Measurements from ENCODE around the gene IL6.
"Not testable (repeated sequence)": the region's sequence is repeated elsewhere in the genome, so short reads cannot be mapped to it uniquely, and the experiment has no call there.

IL6 gene

DNA sequence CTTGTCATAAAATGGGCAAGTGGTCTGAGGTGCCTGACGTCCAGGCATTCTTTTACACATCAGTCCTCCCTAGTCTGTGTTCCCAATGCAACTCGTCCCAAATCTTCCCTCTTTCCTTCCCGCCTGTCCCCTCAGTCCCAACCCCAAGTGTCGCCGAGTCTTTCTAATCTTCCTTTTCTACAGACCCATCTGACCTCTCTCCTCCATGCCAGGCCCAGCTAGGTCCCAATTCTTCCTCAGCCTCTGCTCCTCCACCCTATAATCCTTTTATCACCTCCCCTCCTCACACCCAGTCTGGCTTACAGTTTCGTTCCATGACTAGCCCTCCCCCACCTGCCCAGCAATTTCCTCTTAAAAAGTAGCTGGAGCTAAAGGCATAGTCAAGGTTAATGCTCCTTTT lies 22.3 kb upstream of the IL6 start:
- DNase-seq = not testable (repeated sequence)

DNA sequence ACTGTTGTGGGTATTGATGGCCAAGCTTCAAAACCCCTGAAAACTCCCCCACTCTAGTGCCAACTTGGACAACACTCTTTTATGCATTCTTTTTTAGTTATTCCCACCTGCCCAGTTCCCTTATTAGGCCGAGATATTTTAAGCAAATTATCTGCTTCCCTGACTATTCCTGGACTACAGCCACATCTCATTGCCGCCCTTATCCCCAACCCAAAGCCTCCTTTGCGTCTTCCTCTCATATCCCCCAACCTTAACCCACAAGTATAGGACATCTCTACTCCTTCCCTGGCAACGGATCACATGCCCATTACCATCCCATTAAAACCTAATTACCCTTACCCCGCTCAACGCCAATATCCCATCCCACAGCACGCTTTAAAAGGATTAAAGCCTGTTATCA lies 21.1 kb upstream of the IL6 start:
- not testable (repeated sequence) for DNase-seq

DNA sequence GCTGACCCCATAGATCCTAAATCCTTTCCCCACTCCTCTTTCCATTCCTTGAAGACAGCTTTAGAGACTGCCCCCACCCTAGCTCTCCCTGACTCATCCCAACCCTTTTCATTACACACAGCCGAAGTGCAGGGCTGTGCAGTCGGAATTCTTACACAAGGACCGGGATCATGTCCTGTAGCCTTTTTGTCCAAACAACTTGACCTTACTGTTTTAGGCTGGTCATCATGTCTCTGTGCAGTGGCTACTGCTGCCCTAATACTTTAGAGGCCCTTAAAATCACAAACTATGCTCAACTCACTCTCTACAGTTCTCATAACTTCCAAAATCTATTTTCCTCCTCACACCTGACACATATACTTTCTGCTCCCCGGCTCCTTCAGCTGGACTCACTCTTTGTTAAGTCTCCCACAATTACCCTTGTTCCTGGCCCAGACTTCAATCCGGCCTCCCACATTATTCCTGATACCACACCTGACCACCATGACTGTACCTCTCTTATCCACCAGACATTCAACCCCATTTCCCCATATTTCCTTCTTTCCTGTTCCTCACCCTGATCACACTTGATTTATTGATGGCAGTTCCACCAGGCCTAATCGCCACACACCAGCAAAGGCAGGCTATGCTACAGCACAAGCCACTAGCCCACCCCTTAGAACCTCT lies 19.8 kb upstream of the IL6 start:
- DNase-seq = not testable (repeated sequence)

DNA sequence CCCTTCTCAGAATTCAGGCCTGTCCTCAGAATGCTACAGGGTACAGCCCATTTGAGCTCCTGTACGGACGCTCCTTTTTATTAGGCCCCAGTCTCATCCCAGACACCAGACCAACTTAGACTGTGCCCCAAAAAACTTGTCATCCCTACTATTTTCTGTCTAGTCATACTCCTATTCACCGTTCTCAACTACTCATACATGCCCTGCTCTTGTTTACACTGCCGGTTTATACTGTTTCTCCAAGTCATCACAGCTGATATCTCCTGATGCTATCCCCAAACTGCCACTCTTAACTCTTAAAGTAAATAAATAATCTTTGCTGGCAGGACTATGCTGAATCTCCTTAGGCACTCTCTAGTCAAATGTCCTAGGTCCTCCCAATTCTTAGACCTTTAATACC lies 18.8 kb upstream of the IL6 start:
- DNase-seq = not testable (repeated sequence)

DNA sequence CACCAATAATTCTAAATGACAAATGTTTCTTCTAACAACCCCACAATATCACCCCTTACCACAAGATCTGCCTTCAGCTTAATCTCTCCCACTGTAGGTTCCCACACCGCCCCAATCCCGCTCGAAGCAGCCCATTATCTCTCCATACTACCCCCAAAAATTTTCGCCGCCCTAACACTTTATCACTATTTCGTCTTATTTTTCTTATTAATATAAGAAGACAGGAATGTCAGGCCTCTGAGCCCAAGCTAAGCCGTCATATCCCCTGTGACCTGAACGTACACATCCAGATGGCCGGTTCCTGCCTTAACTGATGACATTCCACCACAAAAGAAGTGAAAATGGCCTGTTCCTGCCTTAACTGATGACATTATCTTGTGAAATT lies 18.3 kb upstream of the IL6 start:
- DNase-seq = not testable (repeated sequence)

DNA sequence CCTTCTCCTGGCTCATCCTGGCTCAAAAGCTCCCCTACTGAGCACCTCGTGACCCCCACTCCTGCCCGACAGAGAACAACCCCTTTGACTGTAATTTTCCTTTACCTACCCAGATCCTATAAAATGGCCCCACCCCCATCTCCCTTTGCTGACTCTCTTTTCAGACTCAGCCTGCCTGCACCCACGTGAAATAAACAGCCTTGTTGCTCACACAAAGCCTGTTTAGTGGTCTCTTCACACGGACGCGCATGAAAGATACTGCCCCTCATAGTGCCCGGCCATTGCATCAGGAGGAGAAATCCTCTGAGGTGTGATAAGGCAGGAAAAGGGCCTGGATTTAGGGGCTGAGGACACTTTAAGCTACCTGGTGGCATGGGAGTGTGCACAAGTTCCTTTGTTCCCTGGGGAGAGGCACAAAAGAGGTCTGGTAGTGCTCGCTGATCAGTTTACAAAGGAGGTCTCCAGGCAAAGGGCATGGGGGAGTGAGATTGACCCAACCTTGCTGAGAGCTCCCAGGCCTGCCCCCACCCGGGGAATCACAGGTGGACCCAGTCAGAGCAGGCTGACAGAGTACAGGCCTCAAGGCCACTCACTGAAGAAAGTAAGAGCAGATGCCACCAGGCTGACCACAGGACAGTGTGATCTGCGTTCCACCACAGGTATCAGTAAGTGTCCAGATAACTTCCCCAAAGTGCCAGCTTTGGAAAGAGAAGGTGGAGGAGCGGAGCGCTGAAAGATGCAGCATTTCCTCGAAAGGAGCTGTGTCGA lies 17.8 kb upstream of the IL6 start:
- DNase-seq = not testable (repeated sequence)

DNA sequence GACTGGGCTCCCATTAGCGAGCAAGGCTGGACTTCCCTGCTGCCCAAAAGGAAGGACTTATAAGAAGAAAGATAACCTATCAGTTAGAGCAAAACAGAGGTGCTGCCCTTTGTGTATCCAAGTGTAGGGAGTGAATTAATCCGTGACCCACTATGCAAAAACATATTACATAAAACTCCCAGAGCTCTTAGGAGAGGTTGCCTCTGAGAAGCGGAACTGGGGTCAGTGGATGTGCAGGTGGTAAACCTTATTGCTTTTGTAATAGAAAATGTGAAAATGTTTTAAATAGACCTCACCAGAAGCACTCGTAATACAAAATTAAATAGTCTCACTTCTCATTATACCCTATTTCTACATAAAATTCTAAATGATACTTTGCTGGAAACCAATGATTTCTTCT lies 17.1 kb upstream of the IL6 start:
- DNase-seq = no peak

DNA sequence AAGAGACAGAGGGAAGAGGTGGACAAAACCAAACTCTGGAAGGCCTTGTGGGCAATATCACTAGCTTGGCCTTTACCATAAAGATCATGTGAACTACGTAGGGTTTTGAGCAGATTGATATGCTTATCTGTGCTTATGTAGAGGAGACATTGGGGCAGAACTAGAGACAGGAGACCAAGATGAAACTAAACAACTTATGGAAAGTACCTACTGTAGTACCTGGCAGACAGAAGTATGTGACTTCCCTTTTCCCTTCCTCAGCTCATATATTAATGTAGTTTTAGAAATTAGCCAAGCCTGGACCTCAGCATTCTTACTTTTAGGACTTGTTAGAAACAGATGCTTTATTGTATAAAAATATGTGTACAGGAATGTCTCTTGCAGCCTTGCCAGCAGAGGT lies 14.0 kb upstream of the IL6 start:
- DNase-seq = no peak

DNA sequence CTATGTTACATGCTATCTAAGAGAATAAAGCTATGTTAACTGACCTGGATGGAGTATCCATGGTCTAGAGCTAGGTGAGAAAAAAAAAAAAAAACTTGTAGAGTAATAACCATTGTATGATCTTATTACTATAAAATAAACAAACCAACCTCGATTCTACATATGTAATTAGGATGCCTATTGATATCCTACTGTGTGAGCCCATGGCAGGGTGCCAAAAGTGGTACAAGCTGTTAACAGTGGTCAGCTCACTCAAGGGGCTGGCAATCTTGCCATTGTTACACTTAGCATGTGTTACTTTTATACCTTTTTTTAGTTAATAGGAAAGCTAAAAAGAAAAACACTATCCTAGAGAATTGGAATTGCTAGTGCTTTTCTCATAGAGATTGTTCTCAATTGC lies 13.5 kb upstream of the IL6 start:
- DNase-seq = no peak

DNA sequence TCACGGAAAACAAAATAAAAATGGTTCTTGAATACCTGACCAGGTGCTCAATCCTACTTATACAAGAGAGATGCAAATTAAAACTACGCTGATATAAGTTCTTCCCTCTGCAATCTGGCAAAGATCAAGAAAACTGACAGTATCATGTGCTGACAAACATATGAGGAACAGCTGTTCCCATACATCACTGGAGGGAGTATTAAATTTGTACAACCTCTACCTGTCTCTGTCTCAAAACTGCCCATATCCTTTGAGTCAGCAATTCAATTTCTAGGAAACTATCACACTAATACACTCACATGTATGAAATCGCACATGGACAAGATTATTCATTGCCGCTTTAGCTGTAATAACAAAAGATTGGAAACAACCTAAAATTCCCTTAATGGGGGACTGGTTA lies 11.0 kb upstream of the IL6 start:
- DNase-seq = no peak

DNA sequence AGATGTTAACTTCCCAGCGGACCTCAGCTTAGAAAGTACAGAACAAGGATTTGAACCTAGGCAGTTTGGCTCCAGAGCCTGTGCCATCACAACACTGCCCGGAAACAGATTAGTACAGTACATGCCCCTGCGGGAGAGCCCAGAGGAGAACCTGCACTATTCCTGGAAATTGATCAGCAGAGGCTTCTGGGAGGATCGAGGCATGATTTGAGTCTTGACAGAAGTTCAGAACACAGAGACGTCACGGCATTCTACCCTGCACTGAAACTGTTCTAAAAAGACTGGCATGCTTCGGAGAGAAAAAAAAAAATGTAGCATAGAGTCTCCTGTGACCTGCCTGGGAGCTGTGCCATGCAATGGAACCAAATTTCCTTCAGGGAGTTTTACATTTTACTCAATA lies 9.2 kb upstream of the IL6 start:
- no peak for DNase-seq

DNA sequence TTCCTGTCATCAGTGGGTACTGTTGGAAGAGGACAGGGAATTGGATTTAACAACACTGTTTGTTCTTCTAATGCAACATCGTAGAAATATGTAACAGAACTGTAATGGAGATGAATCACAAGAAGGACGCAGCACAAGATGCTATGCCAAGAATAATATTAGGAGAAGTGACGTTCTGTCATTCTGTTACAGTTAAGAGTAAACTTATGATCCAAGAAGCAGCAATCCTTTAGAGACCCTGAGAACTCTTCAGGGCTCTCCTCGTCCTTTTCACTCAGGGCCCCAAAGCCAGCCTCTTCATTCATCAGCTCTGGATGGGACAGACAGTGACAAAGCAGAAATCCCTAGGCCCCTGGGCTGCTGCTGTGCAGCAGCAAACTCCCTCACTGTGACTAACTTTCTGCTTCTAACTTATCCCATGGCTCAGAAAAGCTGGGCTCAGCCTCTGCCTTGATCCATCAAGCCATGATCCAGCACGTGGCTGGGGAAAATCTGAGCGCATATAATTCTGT lies 8.7 kb upstream of the IL6 start:
- DNase-seq = no peak

DNA sequence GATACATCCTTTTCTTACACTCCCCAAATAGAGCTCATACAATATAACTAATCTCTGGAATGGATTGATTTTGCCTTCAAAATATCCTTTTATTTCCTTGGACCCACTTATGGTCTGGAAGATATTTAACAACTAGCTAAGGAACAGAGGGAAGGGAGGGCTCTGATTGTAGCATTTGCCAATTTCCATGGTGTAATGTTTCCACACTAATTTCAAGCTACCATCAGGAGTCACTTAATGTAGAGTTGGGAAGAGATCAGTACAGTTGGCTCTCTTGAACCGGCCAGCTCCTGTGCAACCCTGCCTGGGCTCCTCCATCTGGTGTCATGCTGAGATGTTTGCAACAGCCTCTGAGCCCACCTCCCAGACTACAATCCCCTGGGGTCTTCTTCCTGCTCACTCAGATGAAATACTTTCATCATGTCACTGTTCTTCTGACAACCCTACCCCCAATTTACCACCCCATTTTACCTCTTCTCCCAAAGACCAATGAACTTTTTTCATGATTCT lies 8.0 kb upstream of the IL6 start:
- no peak for DNase-seq

DNA sequence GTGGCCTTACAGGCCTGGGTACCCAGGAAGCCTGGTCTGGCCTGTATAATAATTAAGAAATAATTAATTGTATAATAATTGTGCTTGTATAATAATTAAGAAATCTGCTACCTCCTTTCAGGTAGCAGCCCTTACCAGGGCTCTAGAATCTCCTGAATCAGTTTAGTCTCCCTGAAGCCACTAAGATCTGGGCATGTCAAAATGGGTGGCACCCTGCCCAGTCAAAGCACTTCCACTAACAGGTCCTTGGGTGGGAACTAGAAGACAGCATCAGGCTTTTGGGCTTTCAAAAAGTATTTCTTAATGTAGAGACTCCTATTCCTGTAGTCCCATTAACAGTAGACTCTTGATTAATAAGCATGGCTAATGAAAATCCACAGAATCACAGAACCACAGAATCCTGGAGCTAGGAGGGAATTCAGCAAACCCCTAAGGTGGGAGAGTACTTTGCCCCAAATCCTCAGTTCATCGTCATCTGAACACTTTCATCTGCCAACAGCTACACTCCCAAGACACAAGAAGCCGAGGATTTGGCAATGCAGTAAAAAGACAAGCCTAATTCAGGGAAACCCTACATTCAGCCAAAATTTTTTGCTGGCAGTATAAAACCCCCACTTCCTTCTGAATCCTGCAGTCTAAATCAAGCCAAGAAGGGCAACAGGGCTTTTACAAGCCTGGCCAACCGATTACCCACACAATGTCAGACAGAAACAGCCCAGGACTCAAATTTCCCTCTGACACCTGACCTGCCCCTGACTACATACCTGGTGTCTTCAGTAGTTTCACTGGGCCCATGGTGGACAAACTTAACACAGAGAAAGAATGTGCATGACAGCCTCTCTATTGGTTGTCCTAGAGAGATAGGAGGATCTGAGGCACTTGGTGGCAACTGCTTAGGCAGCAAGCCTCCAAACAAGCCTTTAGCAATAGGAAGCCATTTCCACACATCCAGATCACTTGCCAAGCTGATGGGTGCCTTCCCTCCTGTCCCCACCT lies 5.9 kb upstream of the IL6 start:
- no peak for DNase-seq

DNA sequence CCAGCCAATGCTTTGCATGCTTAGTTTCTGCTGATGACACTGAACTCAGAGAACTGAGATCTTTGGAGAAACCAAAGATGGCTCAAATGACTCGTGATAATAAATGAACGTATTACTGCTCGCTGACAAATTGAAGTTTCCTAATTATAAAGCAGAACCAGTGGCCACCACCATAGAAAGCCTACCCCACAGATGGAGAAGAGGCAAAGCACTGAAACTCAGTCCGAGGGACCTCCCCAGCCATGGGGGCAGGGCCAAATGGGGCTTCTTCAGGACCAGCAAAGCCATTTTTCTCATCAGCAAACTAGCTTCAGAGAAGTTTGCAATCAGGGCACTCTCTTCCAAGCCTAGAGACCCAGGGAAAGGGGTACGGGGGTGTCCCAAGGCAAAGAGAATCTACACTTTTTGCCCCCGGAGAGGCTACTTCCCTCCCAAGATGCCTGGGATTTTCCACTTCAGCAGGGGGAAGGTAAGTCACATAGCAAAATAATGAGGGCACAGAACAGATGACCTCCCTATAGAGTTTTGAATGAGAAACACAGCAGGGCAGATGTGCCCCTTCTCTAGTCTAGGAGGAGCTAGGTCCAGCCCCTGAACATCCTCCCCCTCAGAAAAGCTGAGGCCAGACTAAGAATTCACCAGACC lies 4.3 kb upstream of the IL6 start:
- DNase-seq = no peak

DNA sequence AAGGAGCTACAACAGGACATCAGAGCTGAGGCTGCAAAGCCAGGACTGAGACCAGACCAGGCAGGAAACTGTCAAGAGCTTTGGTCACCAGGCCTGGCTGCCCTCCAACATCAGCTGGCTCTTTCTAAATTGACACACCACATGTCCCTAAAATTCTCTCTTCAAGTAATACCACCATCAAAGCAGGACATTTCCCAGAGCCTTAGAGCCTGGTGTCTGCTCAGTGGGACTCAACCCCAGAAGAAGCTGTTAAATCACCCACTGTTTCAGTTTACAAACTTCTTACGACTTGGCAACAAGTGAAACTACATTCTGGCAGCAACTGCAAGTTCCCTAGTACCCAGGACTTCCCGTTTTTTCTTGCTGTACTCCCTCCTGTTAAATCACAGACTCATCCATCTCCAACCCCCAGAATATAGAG lies 3.8 kb upstream of the IL6 start:
- DNase-seq = no peak

DNA sequence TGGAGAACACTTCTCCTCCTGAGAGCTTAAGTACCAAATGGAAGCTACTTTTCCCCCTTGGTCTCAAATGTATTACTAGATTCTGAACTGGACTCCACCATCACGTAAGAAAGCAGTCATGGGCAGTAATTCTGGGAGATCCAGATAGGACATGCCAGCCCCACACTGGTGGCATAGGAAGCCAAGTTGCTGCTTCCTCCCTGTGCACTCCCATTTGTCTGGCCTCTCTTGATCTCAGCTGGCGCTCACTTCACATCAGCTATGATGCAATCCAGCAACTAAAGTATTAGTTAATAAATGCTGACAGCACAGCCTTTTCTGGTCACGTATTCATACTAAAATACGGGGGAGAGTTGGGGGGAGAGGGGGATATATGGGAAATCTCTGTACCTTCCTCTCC lies 3.4 kb upstream of the IL6 start:
- DNase-seq = no peak

DNA sequence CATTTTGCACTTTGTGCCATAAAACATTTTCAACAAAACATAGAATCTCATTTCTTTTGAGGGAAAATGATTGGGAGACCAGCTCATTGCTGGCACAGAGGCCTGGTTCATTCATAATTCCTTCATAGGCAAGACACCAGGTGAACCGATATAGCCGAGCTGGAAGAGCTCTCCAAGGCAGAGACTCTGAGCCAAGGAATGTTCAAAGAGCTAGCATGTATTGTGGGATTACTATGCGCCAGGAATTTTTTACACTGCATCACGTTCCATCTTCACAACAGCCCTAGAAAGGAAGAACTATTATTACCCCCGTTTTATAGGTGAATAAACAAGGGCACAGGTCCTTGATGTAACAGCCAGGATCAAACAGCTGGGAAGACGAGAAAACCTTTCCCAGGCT lies 2.1 kb upstream of the IL6 start:
- no peak for DNase-seq

DNA sequence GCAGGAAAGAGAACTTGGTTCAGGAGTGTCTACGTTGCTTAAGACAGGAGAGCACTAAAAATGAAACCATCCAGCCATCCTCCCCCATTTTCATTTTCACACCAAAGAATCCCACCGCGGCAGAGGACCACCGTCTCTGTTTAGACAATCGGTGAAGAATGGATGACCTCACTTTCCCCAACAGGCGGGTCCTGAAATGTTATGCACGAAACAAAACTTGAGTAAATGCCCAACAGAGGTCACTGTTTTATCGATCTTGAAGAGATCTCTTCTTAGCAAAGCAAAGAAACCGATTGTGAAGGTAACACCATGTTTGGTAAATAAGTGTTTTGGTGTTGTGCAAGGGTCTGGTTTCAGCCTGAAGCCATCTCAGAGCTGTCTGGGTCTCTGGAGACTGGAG lies 1.4 kb upstream of the IL6 start:
- no peak for DNase-seq

DNA sequence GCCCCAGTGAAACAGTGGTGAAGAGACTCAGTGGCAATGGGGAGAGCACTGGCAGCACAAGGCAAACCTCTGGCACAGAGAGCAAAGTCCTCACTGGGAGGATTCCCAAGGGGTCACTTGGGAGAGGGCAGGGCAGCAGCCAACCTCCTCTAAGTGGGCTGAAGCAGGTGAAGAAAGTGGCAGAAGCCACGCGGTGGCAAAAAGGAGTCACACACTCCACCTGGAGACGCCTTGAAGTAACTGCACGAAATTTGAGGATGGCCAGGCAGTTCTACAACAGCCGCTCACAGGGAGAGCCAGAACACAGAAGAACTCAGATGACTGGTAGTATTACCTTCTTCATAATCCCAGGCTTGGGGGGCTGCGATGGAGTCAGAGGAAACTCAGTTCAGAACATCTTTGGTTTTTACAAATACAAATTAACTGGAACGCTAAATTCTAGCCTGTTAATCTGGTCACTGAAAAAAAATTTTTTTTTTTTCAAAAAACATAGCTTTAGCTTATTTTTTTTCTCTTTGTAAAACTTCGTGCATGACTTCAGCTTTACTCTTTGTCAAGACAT lies 574 bp upstream of the IL6 start:
- DNase-seq = peak; percentile 41

DNA sequence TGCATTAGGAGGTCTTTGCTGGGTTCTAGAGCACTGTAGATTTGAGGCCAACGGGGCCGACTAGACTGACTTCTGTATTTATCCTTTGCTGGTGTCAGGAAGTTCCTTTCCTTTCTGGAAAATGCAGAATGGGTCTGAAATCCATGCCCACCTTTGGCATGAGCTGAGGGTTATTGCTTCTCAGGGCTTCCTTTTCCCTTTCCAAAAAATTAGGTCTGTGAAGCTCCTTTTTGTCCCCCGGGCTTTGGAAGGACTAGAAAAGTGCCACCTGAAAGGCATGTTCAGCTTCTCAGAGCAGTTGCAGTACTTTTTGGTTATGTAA lies 675 bp downstream of the IL6 start:
- no peak for DNase-seq

DNA sequence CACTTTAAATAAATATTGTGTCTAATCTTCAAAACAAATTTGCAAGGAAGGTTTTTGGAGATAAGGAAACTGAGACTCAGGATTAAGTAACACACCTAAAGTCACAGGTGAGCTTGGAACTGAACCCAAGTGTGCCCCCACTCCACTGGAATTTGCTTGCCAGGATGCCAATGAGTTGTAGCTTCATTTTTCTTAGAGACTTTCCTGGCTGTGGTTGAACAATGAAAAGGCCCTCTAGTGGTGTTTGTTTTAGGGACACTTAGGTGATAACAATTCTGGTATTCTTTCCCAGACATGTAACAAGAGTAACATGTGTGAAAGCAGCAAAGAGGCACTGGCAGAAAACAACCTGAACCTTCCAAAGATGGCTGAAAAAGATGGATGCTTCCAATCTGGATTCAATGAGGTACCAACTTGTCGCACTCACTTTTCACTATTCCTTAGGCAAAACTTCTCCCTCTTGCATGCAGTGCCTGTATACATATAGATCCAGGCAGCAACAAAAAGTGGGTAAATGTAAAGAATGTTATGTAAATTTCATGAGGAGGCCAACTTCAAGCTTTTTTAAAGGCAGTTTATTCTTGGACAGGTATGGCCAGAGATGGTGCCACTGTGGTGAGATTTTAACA lies 1.5 kb downstream of the IL6 start:
- no peak for DNase-seq
